Neuronal stem cell (in vitro differentiated cells): ENCODE results near the gene PRR7.

Experiments used
- DNase-seq: peaks from one replicate; pipeline ENCODE4 v3.0.0-alpha.2; 2013; ENCODE audit warnings: low spot score
- H2AFZ ChIP-seq: one replicate; pipeline ENCODE4 v1.6.1; 2013; ENCODE audit warnings: mild to moderate bottlenecking, low read length, inconsistent platforms
- H2AK5ac ChIP-seq: 2 replicates; pipeline ENCODE4 v1.6.1; 2013; ENCODE audit warnings: low read depth, mild to moderate bottlenecking, inconsistent platforms, low read length, moderate library complexity, mixed read lengths
- H2BK120ac ChIP-seq: 2 replicates; pipeline ENCODE4 v1.6.1; 2013; ENCODE audit warnings: low read depth, mild to moderate bottlenecking, inconsistent platforms, low read length, moderate library complexity, mixed read lengths
- H2BK12ac ChIP-seq: one replicate; pipeline ENCODE4 v1.6.1; 2013; ENCODE audit warnings: low read length, inconsistent platforms
- H2BK15ac ChIP-seq: 2 replicates; pipeline ENCODE4 v1.6.1; 2013; ENCODE audit warnings: mild to moderate bottlenecking, low read length, inconsistent platforms, mixed read lengths
- H2BK5ac ChIP-seq: one replicate; pipeline ENCODE4 v1.6.1; 2013; ENCODE audit warnings: inconsistent platforms, mild to moderate bottlenecking, low read length, moderate library complexity
- H3K14ac ChIP-seq: one replicate; pipeline ENCODE4 v1.6.1; 2013; ENCODE audit warnings: low read length, inconsistent platforms
- H3K18ac ChIP-seq: 2 replicates; pipeline ENCODE4 v1.6.1; 2013; ENCODE audit warnings: low read length, inconsistent platforms
- H3K23ac ChIP-seq: 2 replicates; pipeline ENCODE4 v1.6.1; 2013; ENCODE audit warnings: low read depth, mild to moderate bottlenecking, mixed read lengths, low read length, inconsistent platforms; ENCODE audit not compliant: poor library complexity
- H3K27ac ChIP-seq: replicated peaks from 3 replicates; pipeline ENCODE4 v1.5.1; 2013; ENCODE audit warnings: low read length, inconsistent platforms
- H3K27me3 ChIP-seq, 3 experiments: 2 replicates each; pipeline ENCODE4 v1.6.1; 2013; ENCODE audit warnings: low read length in 3 of 3, mild to moderate bottlenecking in 2 of 3, inconsistent platforms in 1 of 3, low read depth in 1 of 3, mixed read lengths in 1 of 3, moderate library complexity in 1 of 3; ENCODE audit not compliant: control insufficient read depth in 3 of 3, insufficient read depth in 3 of 3
- H3K36me3 ChIP-seq, 2 donors: replicated peaks in 1 of 2; 2 replicates each; pipeline ENCODE4 v1.6.1; 2013; ENCODE audit warnings: low read length in 2 of 2; ENCODE audit not compliant: control insufficient read depth in 2 of 2, insufficient read depth in 2 of 2
- H3K4ac ChIP-seq: 2 replicates; pipeline ENCODE4 v1.6.1; 2013; ENCODE audit warnings: inconsistent platforms, mild to moderate bottlenecking, low read length, moderate library complexity
- H3K4me1 ChIP-seq, 2 donors: 1 replicate in 1 of 2; 2 replicates in 1 of 2; pipeline ENCODE4 v1.6.1; 2013; ENCODE audit warnings: low read length in 2 of 2, low read depth in 1 of 2; ENCODE audit not compliant: control insufficient read depth in 2 of 2, insufficient read depth in 1 of 2
- H3K4me2 ChIP-seq: one replicate; pipeline ENCODE4 v1.6.1; 2013; ENCODE audit warnings: mild to moderate bottlenecking, low read length, inconsistent platforms; ENCODE audit not compliant: insufficient read depth, poor library complexity, severe bottlenecking
- H3K4me3 ChIP-seq, 2 donors: 2 replicates each; pipeline ENCODE4 v1.5.1; 2013; ENCODE audit warnings: low read length in 2 of 2, mild to moderate bottlenecking in 2 of 2, inconsistent platforms in 1 of 2, moderate library complexity in 1 of 2
- H3K79me1 ChIP-seq: one replicate; pipeline ENCODE4 v1.6.1; 2013; ENCODE audit warnings: low read depth, mild to moderate bottlenecking, inconsistent platforms, low read length, moderate library complexity
- H3K9ac ChIP-seq: one replicate; pipeline ENCODE4 v1.6.1; 2013; ENCODE audit warnings: mild to moderate bottlenecking, low read depth, low read length, inconsistent platforms; ENCODE audit not compliant: poor library complexity
- H3K9me3 ChIP-seq, 2 donors: replicated peaks in 1 of 2; 2 replicates each; pipeline versions ENCODE3 to v1.6.1; 2013; ENCODE audit warnings: low read length in 2 of 2, mild to moderate bottlenecking in 2 of 2, inconsistent platforms in 1 of 2, low read depth in 1 of 2, mixed read lengths in 1 of 2, moderate library complexity in 1 of 2; ENCODE audit not compliant: control insufficient read depth in 2 of 2, insufficient read depth in 1 of 2
- H4K8ac ChIP-seq: one replicate; pipeline ENCODE4 v1.6.1; 2013; ENCODE audit warnings: low read depth, mild to moderate bottlenecking, inconsistent platforms, low read length, moderate library complexity
- H4K91ac ChIP-seq: one replicate; pipeline ENCODE4 v1.6.1; 2013; ENCODE audit warnings: low read length, low read depth, mild to moderate bottlenecking, inconsistent platforms; ENCODE audit not compliant: poor library complexity
- WGBS, 2 donors: extraction: QIAGEN DNeasy Blood & Tissue Kit; methylation state at CpG; one replicate each; pipeline ENCODE4 v1.1.7; 2013; ENCODE audit warnings: missing lambda C conversion rate in 2 of 2, mixed read lengths in 1 of 2; ENCODE audit not compliant: insufficient read length in 2 of 2, insufficient replicate concordance in 1 of 2; ENCODE audit errors: extremely low coverage in 2 of 2; 5-methylcytosine and 5-hydroxymethylcytosine counted together

Gene PRR7

DNA sequence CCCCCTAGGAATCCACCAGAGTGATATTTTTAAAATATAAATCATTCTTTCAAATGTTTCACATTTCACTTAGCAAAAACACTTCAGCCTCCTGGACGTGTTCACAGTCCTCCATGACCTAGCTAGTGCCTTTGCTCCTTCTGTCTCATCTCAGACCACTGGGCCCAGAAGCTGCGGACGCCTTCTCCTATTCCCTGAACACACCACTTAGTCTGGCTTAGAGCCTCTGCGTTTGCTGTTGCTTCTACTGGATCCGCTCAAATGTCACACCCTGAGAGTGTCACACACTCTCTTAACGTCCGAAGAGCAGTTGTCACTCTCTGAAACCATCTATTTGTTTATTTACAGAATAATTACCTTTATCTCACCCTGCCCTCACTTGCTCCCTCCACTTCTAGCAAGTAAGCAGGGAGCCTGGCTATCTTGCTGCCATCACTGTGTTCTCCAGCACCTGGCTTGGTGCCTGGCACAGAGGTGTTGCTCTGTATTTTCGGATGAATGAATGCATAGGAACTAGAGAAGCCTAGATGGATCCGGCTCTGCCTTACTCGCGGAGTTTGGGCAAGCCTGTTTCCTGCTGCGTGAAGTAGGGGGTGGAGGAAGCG, 21.3 kb upstream of the PRR7 start:
- Histone ChIP-seq H2BK5ac (peak overlapping the region; percentile 79), H3K79me1 (peaks cover 4% of the 10 kb centered on the region), H3K9me3 (no peaks in the 10 kb centered on the region), H3K14ac (no peak overlapping the region), H3K4me3 (peak overlapping the region; percentile 59 to 83), H3K4ac (no peak overlapping the region), H3K18ac (peak overlapping the region; percentile 92), H4K8ac (no peak overlapping the region), H3K4me1 (peaks cover 15 to 16% of the 10 kb centered on the region in 2 donors), H3K4me2 (peak overlapping the region; percentile 73), H2BK15ac (no peak overlapping the region), H3K27ac (peak overlapping the region; percentile 98), H2AFZ (peak overlapping the region; percentile 95), H2BK120ac (no peak overlapping the region), H3K36me3 (peaks cover 0 to 7% of the 10 kb centered on the region in 2 donors), H3K23ac (peak overlapping the region; percentile 95), H2AK5ac (peak overlapping the region; percentile 80), H3K9ac (no peak overlapping the region), H2BK12ac (peak overlapping the region; percentile 16), H4K91ac (peak overlapping the region; percentile 12), H3K27me3 (peaks cover 0 to 5% (median 0%) of the 10 kb centered on the region in 3 experiments)
- no CpG with 5 or more reads among the region's 13 CpGs for WGBS, 2 donors
- DNase-seq: no peak

DNA sequence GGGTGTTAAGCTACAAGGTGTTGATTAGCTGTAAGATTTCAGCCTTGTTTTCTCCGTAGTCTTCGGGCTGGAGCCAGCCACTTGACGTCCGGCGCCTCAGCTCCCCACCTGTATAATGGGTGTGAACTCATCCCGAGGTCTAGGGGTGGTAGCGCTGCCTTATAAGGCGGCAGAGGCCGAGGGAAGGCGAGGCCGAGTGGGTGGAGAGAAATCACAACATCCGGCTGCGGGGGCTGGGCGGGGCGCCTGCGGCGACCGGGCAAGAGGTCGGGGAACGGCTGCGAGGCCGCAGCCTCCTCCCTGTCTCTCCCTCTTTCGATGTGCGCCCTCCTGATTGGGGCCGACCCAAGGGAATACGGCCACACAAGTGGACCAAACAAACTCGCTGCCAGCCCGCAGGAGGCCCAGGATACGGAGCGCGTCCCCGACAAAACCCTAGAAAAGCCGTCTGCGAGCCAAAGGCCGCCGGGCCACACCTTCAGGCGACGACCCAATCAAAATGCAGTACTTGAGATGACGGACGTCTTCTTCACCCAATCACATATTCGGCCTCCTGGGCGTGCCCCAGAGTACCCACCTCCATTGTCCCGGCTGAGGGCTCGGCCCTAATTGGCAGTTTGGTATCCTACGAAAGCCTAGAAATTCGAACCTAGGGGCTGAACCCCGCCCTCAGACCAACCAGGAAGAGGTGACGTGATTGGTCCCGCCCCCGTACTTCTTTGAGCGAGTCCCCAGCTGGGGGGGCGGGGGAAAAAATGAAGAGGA, 20.6 kb upstream of the PRR7 start:
- Histone ChIP-seq H2BK5ac (peak overlapping the region; percentile 79), H3K27ac (peak overlapping the region; percentile 98), H3K9me3 (no peaks in the 10 kb centered on the region), H3K4me2 (peak overlapping the region; percentile 73), H3K4me1 (peaks cover 15 to 16% of the 10 kb centered on the region in 2 donors), H3K23ac (peak overlapping the region; percentile 95), H3K18ac (peak overlapping the region; percentile 97), H3K79me1 (peaks cover 4% of the 10 kb centered on the region), H3K36me3 (peaks cover 0 to 14% of the 10 kb centered on the region in 2 donors), H3K27me3 (peaks cover 0 to 5% (median 0%) of the 10 kb centered on the region in 3 experiments), H4K8ac (no peak overlapping the region), H3K4ac (no peak overlapping the region), H2AFZ (peak overlapping the region; percentile 95), H2AK5ac (peak overlapping the region; percentile 80), H2BK120ac (no peak overlapping the region), H3K14ac (no peak overlapping the region), H2BK12ac (peak overlapping the region; percentile 86), H3K9ac (peak overlapping the region; percentile 65), H3K4me3 (peak overlapping the region; percentile 83 to 87), H2BK15ac (no peak overlapping the region), H4K91ac (peak overlapping the region; percentile 12)
- DNase-seq: peak; percentile 100
- WGBS, 2 donors: no CpG with 5 or more reads among the region's 52 CpGs

DNA sequence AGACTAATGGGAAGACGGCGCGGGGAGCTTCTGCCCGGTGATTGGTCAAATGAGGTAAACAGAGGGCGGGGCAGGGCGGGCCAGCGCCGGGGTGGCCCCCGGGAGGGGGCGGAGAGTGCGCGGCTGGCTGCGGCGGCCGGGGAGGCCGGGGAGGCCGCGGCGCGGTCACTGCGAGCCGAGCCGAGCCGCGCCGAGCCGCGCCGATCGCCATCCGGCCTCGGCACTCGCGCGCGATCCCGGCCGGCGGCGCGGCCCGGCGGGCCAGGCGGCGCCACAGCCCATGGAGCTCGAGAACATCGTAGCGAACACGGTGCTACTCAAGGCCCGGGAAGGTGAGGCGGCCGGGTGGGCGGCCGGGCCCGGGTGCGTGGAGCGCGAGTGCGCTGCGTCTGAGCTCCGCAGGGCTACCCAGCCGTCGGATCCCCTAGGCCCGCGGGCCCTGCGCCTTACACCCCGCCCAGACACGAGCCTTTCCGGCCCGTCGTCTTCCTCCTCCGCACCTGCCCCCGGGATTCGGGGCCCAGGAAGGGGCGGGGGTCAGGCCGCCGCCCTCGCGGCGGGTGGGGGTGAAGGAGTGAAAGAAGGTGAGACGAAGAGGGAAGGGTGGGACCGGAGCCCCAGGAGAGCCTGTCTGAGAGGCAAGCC, 19.9 kb upstream of the PRR7 start, which contains the start of gene GRK6:
TSS of gene GRK6 (plus strand) at position 111 of the 645 bp plus-strand sequence. CDS start at position 281, 170 bp downstream.
- H4K8ac ChIP-seq: no peak within 1 kb of the TSS
- no CpG with 5 or more reads among the region's 82 CpGs for WGBS, 2 donors
- peaks cover 0 to 5% (median 0%) of the 10 kb centered on the region in 3 experiments for H3K27me3 ChIP-seq
- peak within 1 kb of the TSS; percentile 98 for H3K27ac ChIP-seq
- peak within 1 kb of the TSS; percentile 79 for H2BK5ac ChIP-seq
- H3K9ac ChIP-seq: peak within 1 kb of the TSS; percentile 94
- peak within 1 kb of the TSS; percentile 95 for H3K23ac ChIP-seq
- peak within 1 kb of the TSS; percentile 12 for H4K91ac ChIP-seq
- peak within 1 kb of the TSS; percentile 86 for H2BK12ac ChIP-seq
- peak within 1 kb of the TSS; percentile 95 for H2AFZ ChIP-seq
- no peak within 1 kb of the TSS for H3K14ac ChIP-seq
- H3K79me1 ChIP-seq: peaks cover 4% of the 10 kb centered on the region
- peak within 1 kb of the TSS; percentile 55 for H2BK15ac ChIP-seq
- peaks cover 15 to 16% of the 10 kb centered on the region in 2 donors for H3K4me1 ChIP-seq
- H3K18ac ChIP-seq: peak within 1 kb of the TSS; percentile 99
- H3K9me3 ChIP-seq: no peaks in the 10 kb centered on the region
- peak within 1 kb of the TSS; percentile 80 for H2AK5ac ChIP-seq
- peak; percentile 24 for DNase-seq
- no peak within 1 kb of the TSS for H2BK120ac ChIP-seq
- peaks cover 3 to 21% of the 10 kb centered on the region in 2 donors for H3K36me3 ChIP-seq
- peak within 1 kb of the TSS; percentile 87 to 92 for H3K4me3 ChIP-seq
- H3K4ac ChIP-seq: no peak within 1 kb of the TSS
- peak within 1 kb of the TSS; percentile 79 for H3K4me2 ChIP-seq
